Activated CD4-positive, alpha-beta T cell treated with anti-CD3 and anti-CD28 coated beads for 4 hours (primary cell): Measurements from ENCODE around the gene P2RY14.
"Not testable (repeated sequence)": the region's sequence is repeated elsewhere in the genome, so short reads cannot be mapped to it uniquely, and the experiment has no call there.

Experiments
- DNase-seq, 2 donors: peaks; one replicate each; pipeline ENCODE4 v3.0.0-alpha.2; 2020

The P2RY14 gene

GRCh38 chr3:151256749-151257148, 21.6 kb downstream of the P2RY14 start:
- no peak for DNase-seq

- no peak for DNase-seq
Observed at GRCh38 chr3:151248772-151249337, 29.5 kb downstream of the P2RY14 start.

- not testable (repeated sequence) for DNase-seq
Observed at GRCh38 chr3:151242006-151242405, 36.3 kb downstream of the P2RY14 start.

- no peak for DNase-seq
Observed at GRCh38 chr3:151236736-151237135, 41.6 kb downstream of the P2RY14 start.

- DNase-seq = no peak
Observed at GRCh38 chr3:151236316-151236715, 42.0 kb downstream of the P2RY14 start.

DNA sequence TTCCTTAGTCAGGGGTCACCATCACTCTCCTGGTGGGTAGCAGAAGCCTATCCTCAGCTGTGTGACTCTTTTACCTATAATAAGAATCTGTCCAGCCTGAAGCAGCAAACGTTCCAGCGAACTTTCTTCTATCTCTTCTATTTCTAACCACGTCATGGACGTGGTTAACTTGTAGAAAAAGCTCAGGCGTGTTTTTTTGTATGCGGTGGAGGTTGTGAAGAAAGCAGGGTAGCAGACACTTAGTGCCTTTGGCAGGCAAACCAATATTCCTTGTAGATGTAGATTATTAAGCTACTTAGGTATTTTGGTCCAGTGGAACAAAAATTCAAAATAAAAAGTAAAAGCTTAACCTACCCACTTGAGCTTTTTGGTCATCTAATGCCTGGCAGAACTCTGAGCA, 43.5 kb downstream of the P2RY14 start:
- no peak for DNase-seq

- no peak for DNase-seq
Observed at GRCh38 chr3:151232991-151233390, 45.4 kb downstream of the P2RY14 start.

- DNase-seq = not testable (repeated sequence)
Observed at GRCh38 chr3:151232403-151232802, 45.9 kb downstream of the P2RY14 start.

DNA sequence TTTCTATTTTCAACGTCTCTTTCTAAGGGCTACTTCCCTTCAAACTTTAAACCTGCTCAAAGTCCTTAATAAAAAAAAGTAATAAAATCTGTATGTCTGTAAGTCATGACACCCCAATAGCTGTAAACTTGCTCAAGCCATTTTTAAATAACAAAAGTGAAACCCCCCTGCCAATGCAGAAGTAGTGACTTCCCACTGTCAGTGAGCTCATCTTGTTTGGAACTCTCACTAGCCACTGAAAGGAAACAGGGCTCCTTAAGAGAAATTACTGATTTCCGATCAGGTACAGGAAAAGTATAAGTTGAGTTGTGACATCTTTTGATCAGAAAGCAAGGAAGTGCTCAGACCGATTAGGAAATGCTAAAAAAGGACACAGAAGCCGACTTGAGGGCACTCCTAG, 47.7 kb downstream of the P2RY14 start:
- DNase-seq = no peak

- DNase-seq = no peak
Observed at GRCh38 chr3:151228666-151229040, 49.7 kb downstream of the P2RY14 start.

DNA sequence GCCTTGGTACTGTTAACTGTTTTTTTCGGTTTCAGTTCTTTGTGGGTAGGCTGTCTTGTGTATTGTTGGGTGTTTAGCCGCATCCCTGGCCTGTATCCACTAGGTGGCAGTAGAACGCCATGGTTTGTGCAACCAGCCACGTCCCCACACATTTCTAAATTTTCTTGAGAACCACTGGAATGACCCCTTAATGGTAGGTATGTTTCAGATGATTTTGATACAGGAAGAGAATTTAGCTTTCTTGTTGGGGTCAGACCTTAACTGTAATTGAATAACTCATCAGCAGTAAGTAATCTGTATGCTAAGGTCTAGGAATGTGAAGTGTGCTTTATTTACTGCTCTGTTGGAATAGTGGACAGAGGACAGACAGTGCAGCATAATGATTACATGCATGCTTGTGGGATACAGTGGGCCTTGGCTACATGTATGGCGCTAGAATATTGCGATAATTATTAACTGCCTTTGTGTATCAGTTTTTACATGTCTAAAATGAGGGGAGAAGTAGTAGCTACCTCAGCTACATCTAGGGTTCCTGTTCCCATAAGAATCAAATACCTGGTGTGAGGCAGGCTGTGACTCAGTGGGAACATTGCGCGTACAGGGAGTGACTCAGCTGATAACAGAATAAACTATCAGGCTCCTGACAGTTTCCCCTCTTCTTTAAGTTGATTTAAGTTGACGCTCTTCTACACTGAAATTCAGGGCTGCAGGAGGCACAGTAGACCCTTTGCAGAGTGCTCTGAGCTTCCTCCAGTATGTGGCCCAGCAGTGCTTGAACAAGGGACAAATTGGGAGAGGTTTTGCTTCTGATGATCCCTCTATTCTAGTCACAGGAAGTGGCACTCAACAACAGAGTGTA, 50.3 kb downstream of the P2RY14 start:
- peak; percentile 74 to 85 for DNase-seq

GRCh38 chr3:151227266-151227806, 51.0 kb downstream of the P2RY14 start:
- no peak for DNase-seq

DNA sequence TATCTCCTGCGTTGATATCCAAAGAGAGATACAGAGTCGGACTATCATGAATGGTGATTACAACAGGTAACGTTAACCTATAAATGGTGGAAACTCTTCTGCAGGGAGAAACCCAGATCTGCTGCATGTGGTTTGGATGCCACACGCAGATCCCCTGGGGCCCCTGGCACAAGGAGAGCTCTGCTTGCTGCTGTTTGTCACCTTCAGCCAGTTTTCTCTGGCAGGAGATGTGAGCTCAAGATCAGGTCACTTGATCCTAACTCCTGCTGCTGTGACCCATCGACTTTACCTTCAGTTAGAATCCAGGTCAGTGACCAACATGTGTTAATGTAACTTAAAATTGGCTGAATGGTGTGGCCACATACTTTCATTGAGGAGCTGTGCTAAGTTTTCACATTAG, 51.5 kb downstream of the P2RY14 start:
- no peak for DNase-seq

- DNase-seq = no peak
Observed at GRCh38 chr3:151226088-151226563, 52.2 kb downstream of the P2RY14 start.

- DNase-seq = no peak
Observed at GRCh38 chr3:151225040-151225975, 53.0 kb downstream of the P2RY14 start.

DNA sequence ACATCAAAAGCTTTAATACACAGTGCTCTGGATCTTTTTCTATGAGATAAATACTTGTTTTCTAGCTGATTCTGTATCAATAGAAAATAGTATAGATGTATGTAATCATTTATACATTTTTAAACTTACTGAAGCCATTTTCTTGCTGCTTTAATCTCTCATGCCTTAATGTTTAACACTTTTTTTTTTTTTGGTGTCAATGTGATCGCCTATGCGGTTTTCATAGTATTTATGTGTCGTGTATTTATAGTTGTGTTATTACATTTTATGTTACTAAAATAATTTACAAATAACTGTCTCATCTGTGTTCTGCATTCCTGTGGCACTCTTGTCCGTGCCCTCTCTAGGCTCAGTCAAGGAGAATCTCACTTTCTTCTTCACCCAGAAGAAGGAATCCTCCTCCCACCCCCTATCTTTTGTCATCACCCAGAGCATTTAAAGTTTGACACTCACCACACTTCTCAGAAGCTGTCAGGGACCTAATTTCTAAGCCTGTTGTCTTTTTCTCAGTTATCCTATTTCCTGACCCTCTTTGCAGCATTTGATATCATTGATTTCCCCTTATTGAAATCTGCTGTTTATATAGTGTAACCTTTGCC, 54.0 kb downstream of the P2RY14 start:
- DNase-seq = no peak

- no peak for DNase-seq
Observed at GRCh38 chr3:151219056-151219455, 59.3 kb downstream of the P2RY14 start.

DNA sequence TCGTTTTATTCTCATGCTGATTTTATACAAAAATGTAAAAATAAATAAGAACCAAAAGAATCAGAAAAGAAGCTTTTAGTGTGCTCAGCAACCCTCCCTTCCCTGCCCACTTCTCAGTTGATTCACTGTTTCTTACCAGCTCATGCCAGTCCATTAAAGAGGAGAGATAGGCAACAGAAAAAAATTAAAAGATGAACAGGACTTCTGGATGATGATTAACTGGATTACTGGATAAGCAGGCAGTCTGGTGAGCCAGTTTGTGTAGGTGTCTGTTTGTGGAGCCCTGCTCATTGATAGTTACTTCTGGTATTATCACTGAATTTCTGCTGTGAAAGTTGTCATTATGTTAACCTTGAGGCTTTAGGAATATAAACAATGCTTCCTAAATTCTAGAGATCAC, 60.2 kb downstream of the P2RY14 start:
- no peak for DNase-seq

- DNase-seq = no peak
Observed at GRCh38 chr3:151216641-151217607, 61.4 kb downstream of the P2RY14 start.

GRCh38 chr3:151214459-151214858, 63.9 kb downstream of the P2RY14 start:
- no peak for DNase-seq

GRCh38 chr3:151213881-151214280, 64.5 kb downstream of the P2RY14 start:
- DNase-seq = no peak
